Vagina (tissue), 2 donors: ENCODE data around the gene B3GALT4. TPM values are rescaled to one million over a fixed set of nuclear protein-coding genes. Genes with fewer than 3 reads are reported as not detected.
"Not testable (repeated sequence)": the region's sequence is repeated elsewhere in the genome, so short reads cannot be mapped to it uniquely, and the experiment has no call there.

Source experiments
- DNase-seq, 2 donors: peaks; one replicate each; pipeline ENCODE4 v3.0.0-alpha.2; 2017; ENCODE audit errors: extremely low spot score in 2 of 2
- H3K27ac ChIP-seq: fragments of 200-600 bp; sonication (generic); one replicate; pipeline ENCODE4 v1.5.1; 2019
- H3K27me3 ChIP-seq: fragments of 200-600 bp; sonication (generic); one replicate; pipeline ENCODE4 v1.5.1; 2019
- H3K36me3 ChIP-seq, 2 donors: fragments of 200-600 bp; sonication (generic); one replicate each; pipeline ENCODE4 v1.5.1; 2017 to 2019
- H3K4me1 ChIP-seq: fragments of 200-600 bp; sonication (generic); one replicate; pipeline ENCODE4 v1.5.1; 2019
- H3K4me3 ChIP-seq, 2 donors: fragments of 200-600 bp; sonication (generic); 1 replicate in 1 of 2; 2 replicates in 1 of 2; pipeline ENCODE4 v1.5.1; 2016 to 2019
- H3K9me3 ChIP-seq: fragments of 200-600 bp; sonication (generic); one replicate; pipeline ENCODE4 v1.5.1; 2019
- POLR2A ChIP-seq, 2 donors: fragments of 450-650 bp; IDR thresholded peaks; one replicate each; pipeline ENCODE4 v1.6.1; 2017; ENCODE audit warnings: antibody characterized with exemption in 2 of 2, mild to moderate bottlenecking in 2 of 2, moderate library complexity in 2 of 2
- POLR2AphosphoS5 ChIP-seq, 2 donors: sonication (generic); formaldehyde crosslinking; IDR thresholded peaks; one replicate each; pipeline ENCODE4 v1.9.0; 2017; ENCODE audit warnings: antibody characterized with exemption in 2 of 2, mild to moderate bottlenecking in 2 of 2, low read depth in 1 of 2; ENCODE audit not compliant: insufficient read depth in 1 of 2
- intact Hi-C: fragments of 100-400 bp; cut with DNase I; formaldehyde crosslinking; loops from one replicate; pipeline ENCODE4 v1.15.1; 2023
- total RNA-seq: library from RNA; depleted of rRNA; stranded (reverse); fragments of >200 nt; gene quantifications from one replicate; pipeline ENCODE4 v1.2.3, GENCODE V29; 2016
- TF ChIP-seq, protein P1 (sequence below), 3 experiments: fragments of 450-650 bp in 2 of 3; fragments of 200-600 bp in 1 of 3; sonication (generic) in 1 of 3; IDR thresholded peaks; one replicate each; pipeline ENCODE4 v1.5.1; 2017 to 2019; ENCODE audit warnings: antibody characterized with exemption in 3 of 3, mild to moderate bottlenecking in 2 of 3, moderate library complexity in 2 of 3

Gene B3GALT4
- total RNA-seq, 1 donor from 2014 or later, result 14.0 TPM

DNA sequence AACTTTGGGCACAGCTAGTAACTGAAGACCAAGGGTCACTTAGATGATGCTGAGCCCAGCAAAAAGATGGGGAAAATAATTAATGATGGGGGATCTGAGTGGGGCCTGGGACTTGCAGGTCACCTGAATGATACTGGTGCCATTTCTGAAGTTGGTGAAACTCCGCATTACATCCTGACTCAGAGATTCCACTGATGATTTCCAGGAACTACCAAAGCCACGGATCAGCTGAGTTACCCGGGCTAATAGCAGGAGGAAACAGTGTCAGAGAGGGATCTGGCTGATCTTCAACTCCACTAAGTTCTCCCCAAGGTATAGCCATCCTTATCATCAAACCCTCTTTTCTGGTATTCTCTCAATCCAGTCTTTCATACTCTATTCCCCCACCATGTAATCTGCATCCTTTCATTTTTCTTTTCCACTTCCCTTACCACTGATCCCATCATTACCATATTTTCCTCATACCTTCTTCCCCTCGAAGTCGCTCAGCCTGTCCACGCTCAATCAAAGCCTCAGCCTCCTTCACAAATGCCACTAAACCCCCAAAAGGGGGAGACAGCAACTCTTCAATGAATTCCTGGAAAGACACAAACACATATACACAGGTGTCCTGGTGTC is 25.4 kb upstream of the B3GALT4 start:
- peaks cover 0 to 5% of the 10 kb centered on the region in 2 donors for H3K36me3 ChIP-seq
- TF ChIP-seq POLR2A (IDR thresholded peaks at IDR 0.05) (no peak), POLR2AphosphoS5 (IDR thresholded peaks at IDR 0.05; ENCODE audit: insufficient read depth in 1 of 2, low read depth in 1 of 2) (no peak)
- TF ChIP-seq, protein P1, sequence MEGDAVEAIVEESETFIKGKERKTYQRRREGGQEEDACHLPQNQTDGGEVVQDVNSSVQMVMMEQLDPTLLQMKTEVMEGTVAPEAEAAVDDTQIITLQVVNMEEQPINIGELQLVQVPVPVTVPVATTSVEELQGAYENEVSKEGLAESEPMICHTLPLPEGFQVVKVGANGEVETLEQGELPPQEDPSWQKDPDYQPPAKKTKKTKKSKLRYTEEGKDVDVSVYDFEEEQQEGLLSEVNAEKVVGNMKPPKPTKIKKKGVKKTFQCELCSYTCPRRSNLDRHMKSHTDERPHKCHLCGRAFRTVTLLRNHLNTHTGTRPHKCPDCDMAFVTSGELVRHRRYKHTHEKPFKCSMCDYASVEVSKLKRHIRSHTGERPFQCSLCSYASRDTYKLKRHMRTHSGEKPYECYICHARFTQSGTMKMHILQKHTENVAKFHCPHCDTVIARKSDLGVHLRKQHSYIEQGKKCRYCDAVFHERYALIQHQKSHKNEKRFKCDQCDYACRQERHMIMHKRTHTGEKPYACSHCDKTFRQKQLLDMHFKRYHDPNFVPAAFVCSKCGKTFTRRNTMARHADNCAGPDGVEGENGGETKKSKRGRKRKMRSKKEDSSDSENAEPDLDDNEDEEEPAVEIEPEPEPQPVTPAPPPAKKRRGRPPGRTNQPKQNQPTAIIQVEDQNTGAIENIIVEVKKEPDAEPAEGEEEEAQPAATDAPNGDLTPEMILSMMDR (IDR thresholded peaks at IDR 0.05), result no peak
- no peaks in the 10 kb centered on the region for H3K27me3 ChIP-seq
- no peak overlapping the region for H3K4me3 ChIP-seq
- no peaks in the 10 kb centered on the region for H3K9me3 ChIP-seq
- peaks cover 27% of the 10 kb centered on the region for H3K4me1 ChIP-seq
- DNase-seq, result no peak
- intact Hi-C loops, result no loop called here
- H3K27ac ChIP-seq, result no peak overlapping the region

DNA sequence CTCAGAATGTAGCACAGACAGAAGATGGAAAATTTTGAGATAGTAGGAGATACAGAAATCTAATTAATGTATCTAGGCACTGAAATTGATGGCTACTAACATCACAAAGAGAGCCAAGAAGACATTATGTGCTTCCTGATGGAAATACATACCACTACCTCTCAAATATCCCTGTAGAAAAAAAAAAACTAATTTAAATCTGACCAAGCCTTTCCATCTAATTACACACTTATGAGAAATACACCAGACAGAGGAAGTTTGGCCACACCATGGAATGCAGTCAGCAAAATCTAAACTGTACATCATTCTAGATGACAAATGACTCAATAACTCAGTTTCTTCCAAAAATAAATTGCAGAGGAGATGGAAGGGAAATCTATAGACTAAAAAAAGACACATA is 24.2 kb upstream of the B3GALT4 start:
- intact Hi-C loops, result no loop called here
- H3K27me3 ChIP-seq, result no peaks in the 10 kb centered on the region
- H3K36me3 ChIP-seq, result peaks cover 0 to 5% of the 10 kb centered on the region in 2 donors
- no peak overlapping the region for H3K4me3 ChIP-seq
- H3K9me3 ChIP-seq, result no peaks in the 10 kb centered on the region
- DNase-seq, result no peak
- H3K4me1 ChIP-seq, result peaks cover 26% of the 10 kb centered on the region
- no peak overlapping the region for H3K27ac ChIP-seq
- TF ChIP-seq, protein P1 (IDR thresholded peaks at IDR 0.05), result no peak
- TF ChIP-seq POLR2AphosphoS5 (IDR thresholded peaks at IDR 0.05; ENCODE audit: insufficient read depth in 1 of 2, low read depth in 1 of 2) (no peak), POLR2A (IDR thresholded peaks at IDR 0.05) (no peak)

DNA sequence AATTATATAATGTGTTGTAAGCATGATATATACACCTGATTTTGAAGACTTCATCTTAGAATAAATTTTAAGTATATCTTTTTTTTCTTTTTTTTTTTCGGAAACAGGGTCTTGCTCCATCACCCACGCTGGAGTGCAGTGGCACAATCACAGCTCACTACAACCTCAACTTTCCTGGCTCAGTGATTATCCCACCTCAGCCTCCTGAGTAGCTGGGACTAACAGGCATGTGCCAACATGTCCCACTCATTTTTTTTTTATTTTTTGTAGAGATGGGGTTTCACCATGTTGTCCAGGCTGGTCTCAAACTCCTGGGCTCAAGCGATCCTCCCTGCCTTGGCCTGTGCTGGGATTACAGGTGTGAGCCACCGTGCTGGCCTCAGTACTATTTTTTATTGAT is 22.3 kb upstream of the B3GALT4 start:
- peaks cover 15% of the 10 kb centered on the region for H3K4me1 ChIP-seq
- H3K27me3 ChIP-seq, result no peaks in the 10 kb centered on the region
- no peak overlapping the region for H3K4me3 ChIP-seq
- no peak overlapping the region for H3K27ac ChIP-seq
- H3K9me3 ChIP-seq, result no peaks in the 10 kb centered on the region
- intact Hi-C loops, result no loop called here
- TF ChIP-seq POLR2A (IDR thresholded peaks at IDR 0.05), result no peak
- TF ChIP-seq, protein P1 (IDR thresholded peaks at IDR 0.05), result no peak
- no peak for TF ChIP-seq POLR2AphosphoS5 (IDR thresholded peaks at IDR 0.05; ENCODE audit: insufficient read depth in 1 of 2, low read depth in 1 of 2)
- DNase-seq, result no peak
- H3K36me3 ChIP-seq, result peaks cover 0 to 17% of the 10 kb centered on the region in 2 donors

DNA sequence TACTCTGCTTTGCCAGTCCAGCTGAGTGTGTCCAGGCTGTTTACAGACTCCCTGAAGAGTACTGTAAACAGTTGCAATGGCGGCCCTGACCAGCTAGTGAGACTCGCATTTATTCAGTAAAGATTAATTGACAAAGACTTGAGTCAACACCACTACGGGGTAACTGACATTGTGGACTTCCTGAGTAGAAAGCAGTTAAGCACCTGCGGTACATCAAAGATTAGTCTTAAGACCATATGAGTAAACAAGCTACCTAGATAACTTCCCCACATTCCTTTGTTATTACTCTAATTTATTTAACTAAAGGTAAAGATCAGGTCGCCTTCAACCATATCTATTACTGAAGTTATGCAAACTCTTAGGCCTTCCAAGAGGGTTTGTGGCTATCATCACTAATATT is 17.9 kb upstream of the B3GALT4 start:
- Histone ChIP-seq H3K27ac (no peak overlapping the region), H3K4me3 (no peak overlapping the region), H3K4me1 (no peaks in the 10 kb centered on the region), H3K9me3 (no peaks in the 10 kb centered on the region), H3K36me3 (peaks cover 0 to 26% of the 10 kb centered on the region in 2 donors), H3K27me3 (no peaks in the 10 kb centered on the region)
- no peak for DNase-seq
- intact Hi-C loops, result no loop called here
- no peak for TF ChIP-seq POLR2AphosphoS5 (IDR thresholded peaks at IDR 0.05; ENCODE audit: insufficient read depth in 1 of 2, low read depth in 1 of 2)
- TF ChIP-seq, protein P1 (IDR thresholded peaks at IDR 0.05), result no peak
- TF ChIP-seq POLR2A (IDR thresholded peaks at IDR 0.05), result no peak

DNA sequence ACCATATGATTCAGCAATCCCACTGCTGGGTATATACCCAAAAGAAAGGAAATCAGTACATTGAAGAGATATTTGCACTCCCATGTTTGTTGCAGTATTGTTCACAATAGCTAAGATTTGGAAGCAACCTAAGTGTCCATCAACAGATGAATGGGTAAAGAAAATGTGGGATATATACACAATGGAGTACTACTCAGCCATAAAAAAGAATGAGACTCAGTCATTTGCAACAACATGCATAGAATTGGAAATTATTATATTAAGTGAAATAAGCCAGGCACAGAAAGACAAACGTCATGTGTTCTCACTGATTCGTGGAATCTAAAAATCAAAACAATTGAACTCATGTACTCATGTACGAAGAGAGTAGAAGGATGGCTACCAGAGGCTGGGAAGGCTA is 14.4 kb upstream of the B3GALT4 start:
- intact Hi-C loops, H3K27ac ChIP-seq, H3K4me1 ChIP-seq, DNase-seq, H3K9me3 ChIP-seq, H3K27me3 ChIP-seq, H3K4me3 ChIP-seq: not testable (repeated sequence)
- peaks cover 0 to 57% of the 10 kb centered on the region in 2 donors for H3K36me3 ChIP-seq
